Endothelial cell of umbilical vein (primary cell): ENCODE results near the gene JMJD7. TPM values are rescaled to one million over a fixed set of nuclear protein-coding genes. Genes with fewer than 3 reads are reported as not detected.

Experiments used
- BruUV-seq: library from RNA; stranded (reverse); fragments of 400-500 nt; replicated peaks from 2 replicates; lab custom pipeline; 2021; lab: Mats Ljungman, UMichigan
- CTCF ChIA-PET: fragments of 300-600, 350-600 bp; sonication (Branson Sonifier 250); formaldehyde crosslinking; loops from one replicate; lab custom pipeline; 2021; ENCODE audit warnings: antibody characterized with exemption, inconsistent platforms; lab: Charles Lee
- POLR2A ChIA-PET: fragments of 300-600, 350-600 bp; sonication (Branson Sonifier 250); formaldehyde crosslinking; loops from one replicate; lab custom pipeline; 2021; ENCODE audit warnings: antibody characterized with exemption, inconsistent platforms; lab: Charles Lee
- DNase-seq: peaks from one replicate; pipeline ENCODE4 v3.0.0-alpha.2; 2011; ENCODE audit warnings: low read depth, low spot score
- FAIRE-seq: peaks from 2 replicates; lab custom pipeline; 2011; peaks lifted over from hg19 to GRCh38; lab: Jason Lieb, UNC
- H2AFZ ChIP-seq: 2 replicates; pipeline ENCODE4 v1.6.0; 2012; ENCODE audit warnings: low read depth, low read length, control low read depth, inconsistent platforms
- H3K27ac ChIP-seq: 2 replicates; pipeline ENCODE4 v1.5.1; 2011; ENCODE audit warnings: low read depth, mild to moderate bottlenecking, control low read depth, low read length, moderate library complexity; ENCODE audit not compliant: insufficient read depth
- H3K27me3 ChIP-seq, 2 experiments: 2 replicates each; pipeline versions ENCODE4 v1.6.0 to v1.6.1; 2011; ENCODE audit warnings: low read length in 2 of 2, mixed read lengths in 1 of 2; ENCODE audit not compliant: control insufficient read depth in 2 of 2, insufficient read depth in 2 of 2
- H3K36me3 ChIP-seq, 2 experiments: 2 replicates in 1 of 2; 3 replicates in 1 of 2; pipeline ENCODE4 v1.5.1; 2011; ENCODE audit warnings: low read length in 2 of 2, mild to moderate bottlenecking in 1 of 2, moderate library complexity in 1 of 2; ENCODE audit not compliant: control insufficient read depth in 2 of 2, insufficient read depth in 2 of 2; ENCODE audit errors: extremely low read depth in 1 of 2
- H3K4me1 ChIP-seq: 3 replicates; pipeline ENCODE4 v1.5.1; 2011; ENCODE audit warnings: mild to moderate bottlenecking, low read length; ENCODE audit not compliant: control insufficient read depth, insufficient read depth; ENCODE audit errors: extremely low read depth
- H3K4me2 ChIP-seq: 2 replicates; pipeline ENCODE4 v1.6.1; 2011; ENCODE audit warnings: low read length, control low read depth, mixed read lengths; ENCODE audit not compliant: insufficient read depth
- H3K4me3 ChIP-seq, 3 experiments: fragments of 200-600 bp in 1 of 3; sonication (generic), shearing (Covaris generic) in 1 of 3; replicated peaks in 1 of 3; 2 replicates each; pipeline ENCODE4 v1.5.1; 2011 to 2016; ENCODE audit warnings: control low read depth in 3 of 3, low read length in 3 of 3, mild to moderate bottlenecking in 2 of 3, inconsistent platforms in 1 of 3, low read depth in 1 of 3, moderate library complexity in 1 of 3; ENCODE audit not compliant: insufficient read depth in 1 of 3
- H3K79me2 ChIP-seq: 2 replicates; pipeline ENCODE4 v1.6.0; 2012; ENCODE audit warnings: low read length, inconsistent platforms; ENCODE audit not compliant: control insufficient read depth, insufficient read depth
- H3K9ac ChIP-seq: replicated peaks from 2 replicates; pipeline ENCODE3; 2011; ENCODE audit warnings: low read length, control low read depth; ENCODE audit not compliant: insufficient read depth; ENCODE audit errors: extremely low read depth
- H3K9me1 ChIP-seq: replicated peaks from 3 replicates; pipeline ENCODE4 v1.6.0; 2011; ENCODE audit warnings: mild to moderate bottlenecking, low read length; ENCODE audit not compliant: control insufficient read depth, insufficient read depth; ENCODE audit errors: extremely low read depth
- H3K9me3 ChIP-seq: replicated peaks from 2 replicates; pipeline ENCODE4 v1.5.1; 2012; ENCODE audit warnings: low read length, inconsistent platforms; ENCODE audit not compliant: control insufficient read depth, insufficient read depth
- H4K20me1 ChIP-seq: replicated peaks from 2 replicates; pipeline ENCODE3; 2011; ENCODE audit warnings: mild to moderate bottlenecking, low read length; ENCODE audit not compliant: control insufficient read depth, insufficient read depth; ENCODE audit errors: extremely low read depth
- CTCF ChIP-seq, 2 donors: IDR thresholded peaks; 1 replicate in 1 of 2; 2 replicates in 1 of 2; pipeline ENCODE4 v1.5.1; 2011; ENCODE audit warnings: low read length in 2 of 2, mild to moderate bottlenecking in 2 of 2, moderate library complexity in 2 of 2, control low read depth in 1 of 2, inconsistent platforms in 1 of 2, low read depth in 1 of 2; ENCODE audit not compliant: insufficient read depth in 1 of 2; ENCODE audit errors: extremely low read depth in 1 of 2
- EZH2 ChIP-seq: IDR thresholded peaks from 2 replicates; pipeline ENCODE4 v1.6.1; 2012; ENCODE audit warnings: borderline replicate concordance, low read depth, mild to moderate bottlenecking, moderate library complexity, low read length, inconsistent platforms; ENCODE audit not compliant: severe bottlenecking
- FOS ChIP-seq: IDR thresholded peaks from 2 replicates; pipeline ENCODE4 v1.6.1; 2011; ENCODE audit warnings: mild to moderate bottlenecking, low read length, moderate library complexity, borderline replicate concordance; ENCODE audit not compliant: insufficient read depth
- GATA2 ChIP-seq: IDR thresholded peaks from 2 replicates; pipeline ENCODE4 v1.7.0; 2011; ENCODE audit warnings: low read depth, mild to moderate bottlenecking, moderate library complexity, mixed read lengths, low read length; ENCODE audit not compliant: insufficient read length, insufficient read depth
- JUN ChIP-seq: IDR thresholded peaks from 2 replicates; pipeline ENCODE4 v1.6.1; 2011; ENCODE audit warnings: borderline replicate concordance, low read depth; ENCODE audit not compliant: insufficient read length, insufficient read depth
- MAX ChIP-seq: IDR thresholded peaks from 2 replicates; pipeline ENCODE4 v1.6.1; 2011; ENCODE audit not compliant: insufficient read depth, insufficient read length
- MYC ChIP-seq: IDR thresholded peaks from one replicate; pipeline ENCODE4 v1.6.1; 2011; ENCODE audit warnings: mild to moderate bottlenecking, low read depth, low read length
- POLR2A ChIP-seq: IDR thresholded peaks from 2 replicates; pipeline ENCODE4 v1.6.1; 2012; ENCODE audit warnings: low read depth, mild to moderate bottlenecking, control low read depth, low read length
- POLR2AphosphoS5 ChIP-seq: IDR thresholded peaks from 2 replicates; pipeline ENCODE4 v1.6.1; 2012; ENCODE audit warnings: low read depth, mild to moderate bottlenecking, control low read depth, low read length, moderate library complexity; ENCODE audit not compliant: insufficient read depth
- dilution Hi-C: fragments of 300-500 bp; cut with MboI; formaldehyde crosslinking; loops from one replicate; pipeline ENCODE4 v1.15.0; 2019; ENCODE audit warnings: low sequenced_read_pairs; ENCODE audit not compliant: extremely low pct_ligation_motif_present
- intact Hi-C: fragments of 100-400 bp; cut with micrococcal nuclease; formaldehyde crosslinking; loops from one replicate; pipeline ENCODE4 v1.10.0; 2022
- polyA plus RNA-seq, 4 experiments: library from polyadenylated mRNA; depleted of rRNA in 3 of 4; stranded (reverse) in 3 of 4; unstranded in 1 of 4; fragments of >200 nt; gene quantifications; 2 replicates each; pipeline versions ENCODE4 v1.2.1 to v1.2.3, GENCODE V29; 2011 to 2012; ENCODE audit warnings: missing spikeins in 1 of 4
- total RNA-seq: library from RNA; stranded (reverse); gene quantifications from 2 replicates; pipeline ENCODE4 v1.2.3, GENCODE V29; 2021

JMJD7 gene
- total and polyA plus RNA-seq, 2 donors (not counting 3 experiments of a cell fraction or from before 2014, with no cell fraction given): 7.3 to 11.4 TPM

GRCh38 chr15:41886741-41887140 is 58.8 kb downstream of the JMJD7 start:
- Histone ChIP-seq H4K20me1 (no peaks in the 10 kb centered on the region), H3K27me3 (no peaks in the 10 kb centered on the region), H3K4me2 (no peak overlapping the region), H3K4me1 (no peaks in the 10 kb centered on the region), H3K9me3 (no peaks in the 10 kb centered on the region), H3K9ac (no peak overlapping the region), H3K27ac (no peak overlapping the region), H3K79me2 (no peaks in the 10 kb centered on the region), H2AFZ (no peak overlapping the region), H3K9me1 (no peaks in the 10 kb centered on the region), H3K36me3 (peaks cover 5 to 28% of the 10 kb centered on the region in 2 experiments), H3K4me3 (no peak overlapping the region)
- no peak for FAIRE-seq
- no peak for DNase-seq
- dilution Hi-C loops: no loop called here
- ChIA-PET CTCF (interaction anchor here (1.0 to 2.8 kb wide), 3 partner anchors 18 to 114 kb away, joined by 3 to 9 read pairs (median 4); no protein-coding TSS in a partner anchor), POLR2A (no interaction called here)
- intact Hi-C loops: no loop called here
- no TSS peak for BruUV-seq
- no peak for TF ChIP-seq FOS
- no peak for TF ChIP-seq POLR2A
- no peak for TF ChIP-seq MAX
- TF ChIP-seq CTCF (IDR thresholded peaks at IDR 0.05; ENCODE audit: extremely low read depth in 1 of 2, insufficient read depth in 1 of 2, low read depth in 1 of 2, low read length in 2 of 2): no peak
- no peak for TF ChIP-seq EZH2
- no peak for TF ChIP-seq JUN
- no peak for TF ChIP-seq MYC
- TF ChIP-seq POLR2AphosphoS5: no peak
- TF ChIP-seq GATA2: no peak
